WTC11 (cell line): ENCODE results near the gene ELL3. TPM values are rescaled to one million over a fixed set of nuclear protein-coding genes. Genes with fewer than 3 reads are reported as not detected.

Source experiments
- ATAC-seq: fragments of 200-7000 bp; cut with Tn5 transposase; 2 replicates; pipeline ENCODE4 v1.10.0; 2021; ENCODE audit warnings: mild to moderate bottlenecking, moderate library complexity
- CTCF ChIA-PET: fragments of 300-600 bp; sonication (Branson Sonifier 250); formaldehyde crosslinking; loops from one replicate; lab custom pipeline; 2021; ENCODE audit warnings: antibody characterized with exemption; lab: Charles Lee
- POLR2A ChIA-PET: fragments of 350-600 bp; sonication (Branson Sonifier 250); formaldehyde crosslinking; loops from one replicate; lab custom pipeline; 2021; ENCODE audit warnings: antibody characterized with exemption; lab: Charles Lee
- DNase-seq: peaks from one replicate; pipeline ENCODE4 v3.0.0; 2021; ENCODE audit warnings: low spot score
- H3K27ac Mint-ChIP-seq: 2 replicates; pipeline ENCODE4 v1.8.0; 2021; ENCODE audit warnings: mixed read lengths
- H3K27me3 Mint-ChIP-seq: 2 replicates; pipeline ENCODE4 v1.8.0; 2021; ENCODE audit warnings: low read depth, mild to moderate bottlenecking, moderate library complexity, mixed read lengths
- H3K36me3 Mint-ChIP-seq: 2 replicates; pipeline ENCODE4 v1.8.0; 2021; ENCODE audit warnings: mixed read lengths
- H3K4me1 Mint-ChIP-seq: 2 replicates; pipeline ENCODE4 v1.8.0; 2022; ENCODE audit warnings: mixed read lengths
- H3K4me3 Mint-ChIP-seq: 2 replicates; pipeline ENCODE4 v1.8.0; 2021; ENCODE audit warnings: mild to moderate bottlenecking, moderate library complexity, mixed read lengths
- H3K9me3 Mint-ChIP-seq: 2 replicates; pipeline ENCODE4 v1.8.0; 2021; ENCODE audit warnings: mixed read lengths
- ELF4 ChIP-seq: sonication (generic); formaldehyde crosslinking; IDR thresholded peaks from 2 replicates; pipeline ENCODE4 v1.8.1; 2022; ENCODE audit warnings: low read depth, mild to moderate bottlenecking, moderate library complexity, missing genetic modification reagents
- FOXP4 ChIP-seq: sonication (generic); formaldehyde crosslinking; IDR thresholded peaks from 2 replicates; pipeline ENCODE4 v1.8.0; 2022; ENCODE audit warnings: mild to moderate bottlenecking, missing genetic modification reagents
- MXD4 ChIP-seq: fragments of 250-450 bp; sonication (Bioruptor Pico); IDR thresholded peaks from 2 replicates; pipeline ENCODE4 v1.8.0; 2021; ENCODE audit warnings: mild to moderate bottlenecking, moderate library complexity, borderline replicate concordance
- NFE2L1 ChIP-seq: sonication (generic); formaldehyde crosslinking; IDR thresholded peaks from 2 replicates; pipeline ENCODE4 v1.8.1; 2023; ENCODE audit warnings: missing genetic modification reagents
- RORB ChIP-seq: fragments of 250-450 bp; sonication (Bioruptor Pico); IDR thresholded peaks from 2 replicates; pipeline ENCODE4 v1.9.0; 2021; ENCODE audit warnings: mild to moderate bottlenecking
- SP1 ChIP-seq: sonication (generic); formaldehyde crosslinking; conservative IDR thresholded peaks from 2 replicates; pipeline ENCODE4 v1.8.1; 2022; ENCODE audit warnings: missing genetic modification reagents
- USF1 ChIP-seq: sonication (generic); formaldehyde crosslinking; IDR thresholded peaks from 2 replicates; pipeline ENCODE4 v1.8.0; 2022; ENCODE audit warnings: mild to moderate bottlenecking, missing genetic modification reagents
- ZBTB43 ChIP-seq: sonication (generic); formaldehyde crosslinking; IDR thresholded peaks from 2 replicates; pipeline ENCODE4 v1.8.1; 2023; ENCODE audit warnings: mild to moderate bottlenecking, missing genetic modification reagents
- total RNA-seq: library from RNA; stranded (reverse); gene quantifications from 3 replicates; pipeline ENCODE4 v1.2.3, GENCODE V29; 2021
- TF ChIP-seq, protein P1 (sequence below): sonication (generic); formaldehyde crosslinking; IDR thresholded peaks from 2 replicates; pipeline ENCODE4 v1.8.1; 2022; ENCODE audit warnings: mild to moderate bottlenecking, missing genetic modification reagents, moderate library complexity, borderline replicate concordance
- TF ChIP-seq, protein P2 (sequence below): fragments of 250-450 bp; sonication (Bioruptor Pico); conservative IDR thresholded peaks from 2 replicates; pipeline ENCODE4 v1.9.0; 2021; ENCODE audit warnings: mild to moderate bottlenecking
- TF ChIP-seq, protein P3 (sequence below): sonication (generic); formaldehyde crosslinking; IDR thresholded peaks from 2 replicates; pipeline ENCODE4 v1.8.1; 2023; ENCODE audit warnings: mild to moderate bottlenecking, missing genetic modification reagents, moderate library complexity
- TF ChIP-seq, protein P4 (sequence below): sonication (generic); formaldehyde crosslinking; IDR thresholded peaks from 2 replicates; pipeline ENCODE4 v1.8.1; 2023; ENCODE audit warnings: mild to moderate bottlenecking, missing genetic modification reagents
- TF ChIP-seq, protein P5 (sequence below): fragments of 250-450 bp; sonication (Bioruptor Pico); IDR thresholded peaks from 2 replicates; pipeline ENCODE4 v1.9.0; 2021; ENCODE audit warnings: moderate library complexity, mild to moderate bottlenecking, inconsistent platforms, borderline replicate concordance

Gene ELL3
- total RNA-seq, 1 experiment from 2014 or later = 8.8 TPM

- TF ChIP-seq, protein P1, sequence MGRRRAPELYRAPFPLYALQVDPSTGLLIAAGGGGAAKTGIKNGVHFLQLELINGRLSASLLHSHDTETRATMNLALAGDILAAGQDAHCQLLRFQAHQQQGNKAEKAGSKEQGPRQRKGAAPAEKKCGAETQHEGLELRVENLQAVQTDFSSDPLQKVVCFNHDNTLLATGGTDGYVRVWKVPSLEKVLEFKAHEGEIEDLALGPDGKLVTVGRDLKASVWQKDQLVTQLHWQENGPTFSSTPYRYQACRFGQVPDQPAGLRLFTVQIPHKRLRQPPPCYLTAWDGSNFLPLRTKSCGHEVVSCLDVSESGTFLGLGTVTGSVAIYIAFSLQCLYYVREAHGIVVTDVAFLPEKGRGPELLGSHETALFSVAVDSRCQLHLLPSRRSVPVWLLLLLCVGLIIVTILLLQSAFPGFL (CRISPR knock-in tag) = no peak
These were observed 16.9 kb upstream of the ELL3 start (continued) for GRCh38 chr15:43793647-43794046.

DNA sequence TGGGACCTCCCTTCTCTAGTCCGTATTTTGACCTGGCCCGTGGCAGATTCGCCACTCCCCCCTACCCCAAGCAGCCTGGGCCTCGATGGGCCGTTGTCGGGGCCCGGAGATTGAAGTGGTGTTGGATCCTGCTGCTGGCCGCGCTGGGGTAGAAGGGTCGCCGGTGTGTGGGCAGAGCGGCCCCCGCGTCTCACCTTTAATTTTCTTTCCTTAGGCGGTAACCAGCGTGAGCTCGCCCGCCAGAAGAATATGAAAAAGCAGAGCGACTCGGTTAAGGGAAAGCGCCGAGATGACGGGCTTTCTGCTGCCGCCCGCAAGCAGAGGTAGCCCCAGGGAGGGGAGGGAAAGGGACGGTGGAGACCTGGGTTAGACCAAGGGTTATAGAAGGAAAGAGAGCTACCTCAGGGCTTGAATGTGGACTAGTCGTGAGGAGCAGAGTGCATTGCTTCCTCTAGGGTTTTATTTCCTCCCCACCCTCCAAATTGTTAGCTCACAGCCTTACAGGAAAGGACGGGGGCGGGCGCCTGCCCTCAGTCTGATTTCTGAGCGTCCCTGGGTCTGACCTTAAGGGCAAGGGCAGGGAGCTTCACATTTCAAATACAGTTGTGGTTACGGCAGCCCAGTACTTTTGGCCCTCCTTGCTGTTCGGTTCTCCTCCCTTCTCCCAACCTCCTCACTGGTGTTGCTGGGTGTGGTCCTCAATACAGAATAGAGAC lies 16.2 kb upstream of the ELL3 start:
- H3K36me3 Mint-ChIP-seq = peaks cover 39% of the 10 kb centered on the region
- H3K4me3 Mint-ChIP-seq = peak overlapping the region; percentile 97
- TF ChIP-seq RORB (CRISPR knock-in tag) = 0 out of 2 replicates have a peak, but pooled peaks have one; percentile 2
- no peak for TF ChIP-seq SP1 (CRISPR knock-in tag)
- TF ChIP-seq, all 79 proteins: peak for 1
- ChIA-PET CTCF (interaction anchor here (0.5 to 11.1 kb wide), 2 partner anchors 11 to 17 kb away, joined by 4 to 75 read pairs; partner anchors contain the start of gene ELL3), POLR2A (interaction anchor here (1.1 to 1.2 kb wide), 2 partner anchors 8 to 16 kb away, joined by 3 to 6 read pairs; partner anchors contain the start of gene ELL3)
- peaks cover 43% of the 10 kb centered on the region for H3K4me1 Mint-ChIP-seq
- ATAC-seq (no peak), DNase-seq (peak; percentile 23)
- H3K27ac Mint-ChIP-seq = peak overlapping the region; percentile 98
- H3K9me3 Mint-ChIP-seq = no peaks in the 10 kb centered on the region
- H3K27me3 Mint-ChIP-seq = no peaks in the 10 kb centered on the region

GRCh38 chr15:43791993-43792760 lies 15.4 kb upstream of the ELL3 start, which contains the start of gene SERF2:
Gene SERF2, plus strand, starts transcription at chr15:43792320. Its CDS starts 57 bp downstream, at chr15:43792377.
- peaks cover 39% of the 10 kb centered on the region for H3K36me3 Mint-ChIP-seq
- ChIA-PET POLR2A (interaction anchor here (1.1 to 1.5 kb wide), 3 partner anchors 9 to 16 kb away, joined by 3 to 7 read pairs (median 6); partner anchors contain the start of gene ELL3), CTCF (interaction anchor here (11.1 kb wide), 1 partner anchor 16 kb away, joined by 75 read pairs; the partner anchor contains the start of gene ELL3)
- peak; percentile 94 for ATAC-seq
- peak; percentile 100 for DNase-seq
- peak within 1 kb of the TSS; percentile 97 for H3K4me3 Mint-ChIP-seq
- H3K27ac Mint-ChIP-seq = peak within 1 kb of the TSS; percentile 98
- no peaks in the 10 kb centered on the region for H3K9me3 Mint-ChIP-seq
- H3K27me3 Mint-ChIP-seq = no peaks in the 10 kb centered on the region
- peaks cover 43% of the 10 kb centered on the region for H3K4me1 Mint-ChIP-seq
- TF ChIP-seq, protein P2, sequence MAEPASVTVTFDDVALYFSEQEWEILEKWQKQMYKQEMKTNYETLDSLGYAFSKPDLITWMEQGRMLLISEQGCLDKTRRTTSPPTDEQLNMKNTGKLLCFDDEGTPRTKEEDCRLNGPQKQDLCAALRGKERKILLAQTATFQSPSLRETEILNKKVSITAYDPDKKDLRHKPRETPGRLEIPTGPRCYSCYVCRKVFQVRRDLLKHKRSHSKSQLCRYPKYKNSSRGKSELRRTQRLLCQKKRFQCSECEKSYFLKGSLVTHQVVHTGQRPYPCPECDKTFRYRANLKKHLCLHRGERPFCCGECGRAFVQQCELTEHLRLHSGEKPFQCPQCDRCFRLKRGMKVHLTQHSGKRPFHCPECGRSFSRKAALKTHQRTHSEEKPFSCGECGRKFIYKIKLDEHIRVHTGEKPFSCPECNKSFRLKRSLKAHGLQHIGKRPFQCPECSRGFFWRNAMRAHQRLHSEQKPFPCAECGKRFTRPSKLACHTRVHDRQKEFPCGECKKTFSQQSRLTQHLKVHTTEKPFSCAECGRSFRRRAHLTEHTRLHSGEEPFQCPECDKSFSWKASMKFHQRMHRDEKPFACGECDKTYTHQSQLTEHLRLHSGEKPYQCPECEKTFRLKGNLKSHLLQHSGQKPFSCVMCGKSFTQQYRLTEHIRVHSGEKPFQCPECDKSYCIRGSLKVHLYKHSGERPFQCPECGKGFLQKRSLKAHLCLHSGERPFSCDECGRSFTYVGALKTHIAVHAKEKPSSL (CRISPR knock-in tag) = no peak
- TF ChIP-seq USF1 (CRISPR knock-in tag) = peak; percentile 99
- peak; percentile 6; the same call in 1 of the 2 replicates for TF ChIP-seq NFE2L1 (CRISPR knock-in tag)
- TF ChIP-seq, protein P3, sequence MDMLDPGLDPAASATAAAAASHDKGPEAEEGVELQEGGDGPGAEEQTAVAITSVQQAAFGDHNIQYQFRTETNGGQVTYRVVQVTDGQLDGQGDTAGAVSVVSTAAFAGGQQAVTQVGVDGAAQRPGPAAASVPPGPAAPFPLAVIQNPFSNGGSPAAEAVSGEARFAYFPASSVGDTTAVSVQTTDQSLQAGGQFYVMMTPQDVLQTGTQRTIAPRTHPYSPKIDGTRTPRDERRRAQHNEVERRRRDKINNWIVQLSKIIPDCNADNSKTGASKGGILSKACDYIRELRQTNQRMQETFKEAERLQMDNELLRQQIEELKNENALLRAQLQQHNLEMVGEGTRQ = peak; percentile 98
- TF ChIP-seq ELF4 (CRISPR knock-in tag) = no peak
- TF ChIP-seq ZBTB43 (CRISPR knock-in tag) = 0 out of 2 replicates have a peak, but pooled peaks have one; percentile 54
- TF ChIP-seq FOXP4 = peak; percentile 35; the same call in 1 of the 2 replicates
- TF ChIP-seq, protein P1 (CRISPR knock-in tag) = no peak
- no peak for TF ChIP-seq MXD4
- TF ChIP-seq, protein P4, sequence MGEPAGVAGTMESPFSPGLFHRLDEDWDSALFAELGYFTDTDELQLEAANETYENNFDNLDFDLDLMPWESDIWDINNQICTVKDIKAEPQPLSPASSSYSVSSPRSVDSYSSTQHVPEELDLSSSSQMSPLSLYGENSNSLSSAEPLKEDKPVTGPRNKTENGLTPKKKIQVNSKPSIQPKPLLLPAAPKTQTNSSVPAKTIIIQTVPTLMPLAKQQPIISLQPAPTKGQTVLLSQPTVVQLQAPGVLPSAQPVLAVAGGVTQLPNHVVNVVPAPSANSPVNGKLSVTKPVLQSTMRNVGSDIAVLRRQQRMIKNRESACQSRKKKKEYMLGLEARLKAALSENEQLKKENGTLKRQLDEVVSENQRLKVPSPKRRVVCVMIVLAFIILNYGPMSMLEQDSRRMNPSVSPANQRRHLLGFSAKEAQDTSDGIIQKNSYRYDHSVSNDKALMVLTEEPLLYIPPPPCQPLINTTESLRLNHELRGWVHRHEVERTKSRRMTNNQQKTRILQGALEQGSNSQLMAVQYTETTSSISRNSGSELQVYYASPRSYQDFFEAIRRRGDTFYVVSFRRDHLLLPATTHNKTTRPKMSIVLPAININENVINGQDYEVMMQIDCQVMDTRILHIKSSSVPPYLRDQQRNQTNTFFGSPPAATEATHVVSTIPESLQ (CRISPR knock-in tag) = no peak
- TF ChIP-seq, protein P5, sequence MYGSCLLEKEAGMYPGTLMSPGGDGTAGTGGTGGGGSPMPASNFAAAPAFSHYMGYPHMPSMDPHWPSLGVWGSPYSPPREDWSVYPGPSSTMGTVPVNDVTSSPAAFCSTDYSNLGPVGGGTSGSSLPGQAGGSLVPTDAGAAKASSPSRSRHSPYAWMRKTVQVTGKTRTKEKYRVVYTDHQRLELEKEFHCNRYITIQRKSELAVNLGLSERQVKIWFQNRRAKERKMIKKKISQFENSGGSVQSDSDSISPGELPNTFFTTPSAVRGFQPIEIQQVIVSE = no peak
